ENCODE results near the gene RRP7A.
"Not testable (repeated sequence)": the region's sequence is repeated elsewhere in the genome, so short reads cannot be mapped to it uniquely, and the experiment has no call there.

Gene RRP7A

GRCh38 chr22:42511401-42511891 is 8.2 kb downstream of the RRP7A start:
- DNase-seq (ENCODE audit: low read depth) = peak; percentile 34
- no peak for TF ChIP-seq CTCF (IDR thresholded peaks at IDR 0.05; ENCODE audit: low read length, missing control alignments)
- H3K4me3 ChIP-seq (replicated peaks; ENCODE audit: low read depth, low read length) = no peak overlapping the region

- no peak for DNase-seq (ENCODE audit: low read depth)
- no peak for TF ChIP-seq CTCF (IDR thresholded peaks at IDR 0.05; ENCODE audit: low read length, missing control alignments)
- H3K4me3 ChIP-seq (replicated peaks; ENCODE audit: low read depth, low read length) = no peak overlapping the region
Measured at GRCh38 chr22:42509548-42509947, 10.0 kb downstream of the RRP7A start.

DNA sequence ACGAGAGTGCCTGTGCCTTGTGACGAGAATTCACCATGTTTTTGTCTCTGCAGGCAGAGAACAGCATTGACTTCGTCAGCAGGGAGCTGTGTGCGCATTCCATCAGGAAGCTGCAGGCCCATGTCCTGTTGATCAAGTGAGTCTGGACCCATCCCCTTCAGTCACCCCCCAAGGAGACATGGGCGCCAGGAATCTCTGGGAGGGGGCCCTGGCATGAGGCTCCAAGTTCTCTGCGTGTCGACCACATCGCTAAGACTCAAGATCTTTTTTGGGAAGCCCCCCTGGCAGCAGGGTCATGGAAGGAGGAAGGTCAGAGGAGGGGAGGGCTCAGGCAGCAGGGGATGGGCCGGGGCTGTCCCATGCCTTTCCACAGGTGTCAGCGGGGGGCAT is 10.6 kb downstream of the RRP7A start:
- not testable (repeated sequence) for DNase-seq (ENCODE audit: low read depth); H3K4me3 ChIP-seq (replicated peaks; ENCODE audit: low read depth, low read length)

GRCh38 chr22:42508327-42508974 is 11.1 kb downstream of the RRP7A start:
- not testable (repeated sequence) for H3K4me3 ChIP-seq (replicated peaks; ENCODE audit: low read depth, low read length); DNase-seq (ENCODE audit: low read depth)

GRCh38 chr22:42500836-42501179 is 18.8 kb downstream of the RRP7A start:
- TF ChIP-seq CTCF (IDR thresholded peaks at IDR 0.05; ENCODE audit: low read length, missing control alignments) = no peak
- DNase-seq (ENCODE audit: low read depth) = no peak
- peak overlapping the region; percentile 34 for H3K4me3 ChIP-seq (replicated peaks; ENCODE audit: low read depth, low read length)

DNA sequence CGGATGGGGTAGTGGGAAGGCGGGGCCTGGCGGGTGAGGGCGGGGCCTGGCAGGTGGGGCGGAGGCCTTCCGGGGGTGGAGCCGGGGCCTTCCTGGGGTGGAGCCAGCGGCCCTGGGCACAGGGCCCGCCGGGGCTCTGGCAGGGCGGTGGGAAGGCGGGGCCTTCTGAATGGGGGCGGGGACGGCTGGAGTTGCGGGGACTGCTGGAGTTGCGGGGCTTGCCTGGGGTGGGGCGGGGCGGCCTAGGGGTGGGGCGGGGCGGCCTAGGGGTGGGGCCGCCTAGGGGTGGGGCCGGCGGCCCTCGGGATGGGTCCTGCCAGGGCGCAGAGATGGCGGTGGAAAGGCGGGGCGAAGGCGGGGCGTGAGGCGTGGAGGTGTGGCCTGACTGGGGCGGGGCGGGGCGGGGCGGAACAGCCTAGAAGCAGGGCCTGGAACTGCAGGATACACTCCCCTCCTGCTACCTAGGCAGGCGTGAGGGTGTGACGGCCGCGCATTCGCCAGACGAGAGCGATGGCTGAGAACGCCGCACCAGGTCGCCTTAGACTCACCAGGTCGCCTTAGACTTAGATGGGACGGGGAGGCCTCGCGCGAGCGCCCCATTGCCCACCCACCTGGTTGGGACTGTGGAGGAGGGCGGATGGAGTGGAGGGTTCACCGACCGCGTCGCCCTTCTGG is 19.3 kb downstream of the RRP7A start:
- peak; percentile 71 for DNase-seq (ENCODE audit: low read depth)
- H3K4me3 ChIP-seq (replicated peaks; ENCODE audit: low read depth, low read length) = peak overlapping the region; percentile 34
- no peak for TF ChIP-seq CTCF (IDR thresholded peaks at IDR 0.05; ENCODE audit: low read length, missing control alignments)

DNA sequence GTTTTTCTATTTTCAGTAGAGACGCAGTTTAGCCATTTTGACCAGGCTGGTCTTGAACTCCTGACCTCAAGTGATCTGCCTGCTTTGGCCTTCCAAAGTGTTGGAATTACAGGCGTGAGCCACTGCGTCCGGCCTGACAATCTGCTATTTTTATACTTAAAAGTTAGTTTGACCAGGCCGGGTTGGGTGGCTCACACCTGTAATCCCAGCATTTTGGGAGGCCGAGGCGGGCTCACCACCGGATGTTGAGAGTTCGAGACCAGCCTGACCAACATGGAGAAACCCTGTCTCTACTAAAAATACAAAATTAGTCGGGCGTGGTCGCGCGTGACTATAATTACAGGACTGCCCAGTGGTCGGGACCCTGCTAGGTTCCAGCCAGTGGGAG is 19.8 kb downstream of the RRP7A start:
- not testable (repeated sequence) for DNase-seq (ENCODE audit: low read depth); H3K4me3 ChIP-seq (replicated peaks; ENCODE audit: low read depth, low read length)

DNA sequence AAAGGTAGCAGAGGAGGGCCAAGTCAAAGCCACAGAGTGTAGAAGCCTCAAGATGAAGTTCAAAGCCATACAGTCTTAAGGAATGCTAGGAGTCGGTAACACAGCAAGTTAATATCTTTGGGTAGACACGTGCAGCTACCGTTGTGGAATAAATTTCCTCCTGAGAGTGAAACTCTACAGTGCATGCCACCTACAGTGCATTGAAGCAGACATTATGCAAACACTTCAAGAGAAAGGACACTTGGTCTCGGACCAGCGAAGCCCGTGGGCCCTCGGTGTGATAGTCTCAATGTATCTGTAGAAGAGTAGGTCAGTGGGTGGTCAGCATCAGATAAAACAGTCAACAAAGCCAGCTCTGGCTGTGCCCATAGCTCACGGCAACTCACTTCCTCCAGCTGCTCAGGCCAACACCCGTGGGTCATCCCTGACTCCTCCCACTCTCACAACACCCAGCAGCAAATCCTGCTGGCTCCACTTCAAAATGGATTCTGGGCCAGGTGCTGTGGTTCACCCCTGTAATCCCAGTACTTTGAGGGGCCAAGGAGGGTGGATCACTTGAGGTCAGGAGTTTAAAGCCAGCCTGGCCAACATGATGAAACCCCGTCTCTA is 24.0 kb downstream of the RRP7A start:
- H3K4me3 ChIP-seq (replicated peaks; ENCODE audit: low read depth, low read length); DNase-seq (ENCODE audit: low read depth): not testable (repeated sequence)

DNA sequence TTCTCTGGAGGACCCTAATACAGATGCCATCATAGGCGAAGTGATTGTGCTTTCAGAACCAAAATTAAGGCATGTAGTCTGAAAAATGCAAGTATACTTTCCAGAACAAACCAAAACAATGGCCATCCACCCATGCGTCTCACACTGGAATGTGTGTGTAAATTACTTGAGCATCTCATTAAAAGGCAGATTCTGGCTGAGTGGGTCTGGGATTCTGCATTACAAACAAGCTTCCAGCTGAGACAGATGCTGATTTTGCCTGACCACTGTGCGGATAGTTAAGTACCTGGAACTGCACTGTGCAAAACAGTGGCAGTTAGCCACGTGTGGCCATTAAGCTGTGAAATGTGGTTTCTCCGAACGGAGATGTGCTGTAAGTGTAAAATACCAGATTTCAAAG is 26.2 kb downstream of the RRP7A start:
- TF ChIP-seq CTCF (IDR thresholded peaks at IDR 0.05; ENCODE audit: low read length, missing control alignments) = no peak

More for the DNA sequence above, 26.2 kb downstream of the RRP7A start:
- DNase-seq (ENCODE audit: low read depth) = no peak
- H3K4me3 ChIP-seq (replicated peaks; ENCODE audit: low read depth, low read length) = no peak overlapping the region
